Measurements from ENCODE around the gene SNORC.

SNORC gene

DNA sequence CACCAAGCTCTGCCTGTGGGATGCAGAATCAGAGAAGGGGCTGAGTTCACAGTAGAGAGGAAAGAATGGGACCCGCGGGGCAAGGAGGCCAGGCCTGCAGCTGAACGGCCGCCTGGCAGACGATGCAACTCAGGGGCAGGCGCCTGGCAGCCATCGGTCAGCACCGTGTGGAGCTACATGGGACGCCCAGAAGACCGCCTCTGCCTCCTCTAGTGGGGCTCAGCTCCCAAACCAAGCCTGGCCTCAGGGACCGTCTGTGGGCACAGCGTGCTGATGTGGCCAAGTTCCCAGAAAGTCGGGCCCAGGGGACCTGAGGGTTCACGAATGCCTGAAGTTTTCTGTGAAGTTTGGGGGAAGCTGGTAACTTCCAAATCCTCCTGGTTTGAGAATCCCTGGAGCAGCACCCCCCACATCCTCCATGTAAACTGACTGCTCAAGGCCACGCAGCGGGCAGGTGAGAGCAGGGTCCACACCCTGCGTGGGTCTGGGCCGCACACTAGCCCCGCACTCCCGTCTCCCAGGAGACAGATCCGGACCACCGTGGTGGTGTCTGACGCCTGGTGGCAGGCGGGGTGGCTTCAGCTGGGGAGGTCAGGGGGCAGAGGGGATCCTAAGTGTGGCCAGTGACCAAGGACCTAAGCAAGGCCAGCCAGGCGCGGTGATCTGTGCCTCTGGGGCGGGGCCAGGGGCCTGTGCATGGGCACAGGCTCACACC is 14.6 kb downstream of the SNORC start:
- DNase-seq (ENCODE audit: low read depth), result no peak
- no peak for TF ChIP-seq CTCF (conservative IDR thresholded peaks at IDR 0.05; ENCODE audit: control insufficient read depth, insufficient read depth, low read depth, low read length)
- H3K4me3 ChIP-seq (ENCODE audit: control insufficient read depth, low read depth, low read length), result no peak overlapping the region

DNA sequence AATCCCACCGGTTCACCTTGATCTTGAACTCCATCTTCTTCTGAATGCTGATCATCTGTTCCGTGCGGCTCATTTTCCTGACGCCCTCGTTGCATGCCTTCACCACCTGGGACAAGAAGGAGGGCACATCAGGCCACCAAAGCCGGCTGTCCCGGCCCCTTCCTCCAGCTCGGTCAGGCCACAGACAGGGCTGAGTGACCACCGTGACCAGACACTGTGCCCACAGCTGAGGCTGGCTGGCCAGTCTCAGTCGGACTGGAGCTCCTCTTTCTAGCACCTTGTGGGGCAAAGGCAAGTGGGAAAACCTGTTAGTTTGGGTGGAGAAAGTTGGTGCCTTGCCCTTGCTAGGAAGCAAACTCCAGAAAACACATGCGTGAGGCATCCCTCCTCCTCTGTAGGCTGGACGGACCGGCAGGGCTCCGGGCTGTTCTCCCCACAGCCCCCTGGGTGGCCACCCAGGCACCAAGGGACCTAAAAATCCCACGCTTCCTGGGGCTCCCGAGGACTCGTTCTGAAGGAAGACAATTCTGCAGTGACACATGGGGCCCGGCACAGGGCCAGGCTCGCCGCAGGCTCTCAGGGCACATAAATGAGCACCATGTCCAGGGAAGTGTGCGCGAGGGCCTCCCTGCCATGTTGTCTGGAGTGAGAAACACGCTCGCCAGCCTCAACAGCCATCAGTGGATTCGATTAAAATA is 15.3 kb downstream of the SNORC start:
- no peak for DNase-seq (ENCODE audit: low read depth)
- H3K4me3 ChIP-seq (ENCODE audit: control insufficient read depth, low read depth, low read length), result no peak overlapping the region
- no peak for TF ChIP-seq CTCF (conservative IDR thresholded peaks at IDR 0.05; ENCODE audit: control insufficient read depth, insufficient read depth, low read depth, low read length)

- H3K4me3 ChIP-seq (ENCODE audit: control insufficient read depth, low read depth, low read length), result no peak overlapping the region
- no peak for DNase-seq (ENCODE audit: low read depth)
- no peak for TF ChIP-seq CTCF (conservative IDR thresholded peaks at IDR 0.05; ENCODE audit: control insufficient read depth, insufficient read depth, low read depth, low read length)
These were observed 16.1 kb downstream of the SNORC start for GRCh38 chr2:232886176-232886575.

DNA sequence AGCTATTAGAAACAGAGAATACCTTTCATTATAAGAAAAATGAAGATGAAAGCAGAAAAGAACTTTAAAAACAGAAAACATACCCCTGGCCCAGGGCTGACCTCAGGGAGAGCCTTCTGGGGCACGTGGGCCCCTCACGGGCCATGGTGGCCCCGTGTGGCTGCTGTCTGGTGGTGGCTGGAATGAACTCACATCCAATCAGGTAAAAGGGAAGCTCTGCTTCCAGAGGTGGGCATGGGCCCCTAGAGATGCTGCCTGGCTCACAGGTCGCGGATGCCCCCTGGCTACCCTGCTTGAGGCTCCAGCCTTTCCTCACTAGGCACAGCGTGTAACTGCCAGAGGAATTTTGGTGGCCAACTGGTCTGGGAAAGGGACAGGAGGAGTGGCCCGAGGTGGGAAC is 16.6 kb downstream of the SNORC start:
- H3K4me3 ChIP-seq (ENCODE audit: control insufficient read depth, low read depth, low read length), result no peak overlapping the region
- DNase-seq (ENCODE audit: low read depth), result no peak
- TF ChIP-seq CTCF (conservative IDR thresholded peaks at IDR 0.05; ENCODE audit: control insufficient read depth, insufficient read depth, low read depth, low read length), result no peak

- no peak overlapping the region for H3K4me3 ChIP-seq (ENCODE audit: control insufficient read depth, low read depth, low read length)
- DNase-seq (ENCODE audit: low read depth), result no peak
- peak; percentile 19 for TF ChIP-seq CTCF (conservative IDR thresholded peaks at IDR 0.05; ENCODE audit: control insufficient read depth, insufficient read depth, low read depth, low read length)
These were observed 17.2 kb downstream of the SNORC start for GRCh38 chr2:232887171-232887850.

DNA sequence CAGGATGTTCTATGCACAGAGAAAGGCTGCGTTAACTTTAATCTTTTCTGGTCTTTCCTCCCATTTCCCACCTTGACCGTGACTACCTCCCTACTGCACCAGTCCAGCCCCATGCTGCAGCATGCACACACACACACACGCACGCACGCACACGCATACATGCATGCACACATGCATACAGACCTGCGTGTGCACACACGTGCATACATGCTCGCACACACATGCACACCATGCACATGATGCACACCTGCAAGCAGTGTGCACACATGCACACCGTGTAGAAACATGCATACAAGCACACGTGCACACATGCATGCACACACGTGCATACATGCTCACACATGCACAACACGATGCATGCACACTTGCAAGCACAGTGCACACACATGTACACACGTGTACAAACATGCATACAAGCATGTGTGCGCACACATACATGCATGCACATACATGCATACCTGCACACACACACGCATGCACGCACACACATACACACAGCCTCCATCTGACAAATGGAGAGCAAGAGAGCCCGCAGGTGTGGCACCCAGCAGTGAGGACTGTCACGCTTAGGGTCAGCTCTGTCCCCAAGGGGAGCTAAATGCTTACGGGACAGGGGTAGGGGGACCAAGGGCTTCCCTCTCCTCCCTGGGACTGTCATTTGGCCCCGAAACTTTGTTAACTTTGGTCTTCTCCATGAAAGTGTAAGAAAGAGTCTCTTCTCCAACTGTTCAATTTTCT is 18.2 kb downstream of the SNORC start:
- no peak overlapping the region for H3K4me3 ChIP-seq (ENCODE audit: control insufficient read depth, low read depth, low read length)
- no peak for DNase-seq (ENCODE audit: low read depth)
- TF ChIP-seq CTCF (conservative IDR thresholded peaks at IDR 0.05; ENCODE audit: control insufficient read depth, insufficient read depth, low read depth, low read length), result no peak
